Measurements from ENCODE around the gene NFIX.

Gene NFIX

GRCh38 chr19:13102416-13102665 is 107.1 kb downstream of the NFIX start:
- no peak for DNase-seq (ENCODE audit: low read depth, low spot score)
- TF ChIP-seq CTCF (IDR thresholded peaks at IDR 0.05; ENCODE audit: low read depth, low read length): no peak
- in situ Hi-C loops (cut with HindIII; ENCODE audit: low sequenced_read_pairs): no loop called here
- H3K4me3 ChIP-seq (ENCODE audit: low read depth, low read length): peak overlapping the region; percentile 0

GRCh38 chr19:13102666-13103580 is 107.6 kb downstream of the NFIX start, which contains the start of gene LYL1:
TSS of gene LYL1 (minus strand) at chr19:13102858. CDS start at chr19:13101171, 1,687 bp downstream.
- peak within 1 kb of the TSS; percentile 0 for H3K4me3 ChIP-seq (ENCODE audit: low read depth, low read length)
- no peak for DNase-seq (ENCODE audit: low read depth, low spot score)
- in situ Hi-C loops (cut with HindIII; ENCODE audit: low sequenced_read_pairs): no loop called here
- TF ChIP-seq CTCF (IDR thresholded peaks at IDR 0.05; ENCODE audit: low read depth, low read length): no peak

- DNase-seq (ENCODE audit: low read depth, low spot score): no peak
- no peak for TF ChIP-seq CTCF (IDR thresholded peaks at IDR 0.05; ENCODE audit: low read depth, low read length)
- no peak overlapping the region for H3K4me3 ChIP-seq (ENCODE audit: low read depth, low read length)
- in situ Hi-C loops (cut with HindIII; ENCODE audit: low sequenced_read_pairs): no loop called here
Observed at GRCh38 chr19:13103581-13104359, 108.5 kb downstream of the NFIX start.

GRCh38 chr19:13104360-13104847 is 109.1 kb downstream of the NFIX start:
- no peak for DNase-seq (ENCODE audit: low read depth, low spot score)
- in situ Hi-C loops (cut with HindIII; ENCODE audit: low sequenced_read_pairs): no loop called here
- TF ChIP-seq CTCF (IDR thresholded peaks at IDR 0.05; ENCODE audit: low read depth, low read length): peak; percentile 83
- H3K4me3 ChIP-seq (ENCODE audit: low read depth, low read length): no peak overlapping the region

- no peak for DNase-seq (ENCODE audit: low read depth, low spot score)
- no peak for TF ChIP-seq CTCF (IDR thresholded peaks at IDR 0.05; ENCODE audit: low read depth, low read length)
- H3K4me3 ChIP-seq (ENCODE audit: low read depth, low read length): no peak overlapping the region
- in situ Hi-C loops (cut with HindIII; ENCODE audit: low sequenced_read_pairs): no loop called here
Observed at GRCh38 chr19:13104848-13105711, 109.8 kb downstream of the NFIX start.

All from astrocyte of the spinal cord (primary cell).